Activated naive CD4-positive, alpha-beta T cell treated with anti-CD3 and anti-CD28 coated beads, Interleukin-2, amount 10 ng/mL, durations not matched to agents 7 days and 5 days (primary cell): ENCODE measurements around the gene ATOSB.

Experiments
- CTCF ChIA-PET: fragments of 350-600 bp; sonication (Branson Sonifier 250); formaldehyde crosslinking; loops from one replicate; lab custom pipeline; 2021; ENCODE audit warnings: antibody characterized with exemption; lab: Charles Lee
- DNase-seq: peaks from one replicate; pipeline ENCODE4 v3.0.0-alpha.2; 2020
- H3K27ac Mint-ChIP-seq: one replicate; pipeline ENCODE4 v1.8.0; 2021; ENCODE audit warnings: mild to moderate bottlenecking, moderate library complexity, mixed read lengths
- H3K27me3 Mint-ChIP-seq: one replicate; pipeline ENCODE4 v1.8.0; 2021; ENCODE audit warnings: mild to moderate bottlenecking, mixed read lengths
- H3K36me3 Mint-ChIP-seq: one replicate; pipeline ENCODE4 v1.8.0; 2021; ENCODE audit warnings: mixed read lengths
- H3K4me1 Mint-ChIP-seq: one replicate; pipeline ENCODE4 v1.8.0; 2021; ENCODE audit warnings: mixed read lengths
- H3K4me3 Mint-ChIP-seq: one replicate; pipeline ENCODE4 v1.8.0; 2021; ENCODE audit warnings: mild to moderate bottlenecking, moderate library complexity, mixed read lengths
- H3K9me3 Mint-ChIP-seq: one replicate; pipeline ENCODE4 v1.8.0; 2021; ENCODE audit warnings: mixed read lengths

ATOSB gene

GRCh38 chr9:35085078-35085477 lies 30.6 kb downstream of the ATOSB start:
- H3K36me3 Mint-ChIP-seq, result peaks cover 23% of the 10 kb centered on the region
- H3K9me3 Mint-ChIP-seq, result no peaks in the 10 kb centered on the region
- H3K27me3 Mint-ChIP-seq, result no peaks in the 10 kb centered on the region
- no peak for DNase-seq
- no peak overlapping the region for H3K4me3 Mint-ChIP-seq
- peaks cover 4% of the 10 kb centered on the region for H3K4me1 Mint-ChIP-seq
- no peak overlapping the region for H3K27ac Mint-ChIP-seq
- CTCF ChIA-PET, result no interaction called here

DNA sequence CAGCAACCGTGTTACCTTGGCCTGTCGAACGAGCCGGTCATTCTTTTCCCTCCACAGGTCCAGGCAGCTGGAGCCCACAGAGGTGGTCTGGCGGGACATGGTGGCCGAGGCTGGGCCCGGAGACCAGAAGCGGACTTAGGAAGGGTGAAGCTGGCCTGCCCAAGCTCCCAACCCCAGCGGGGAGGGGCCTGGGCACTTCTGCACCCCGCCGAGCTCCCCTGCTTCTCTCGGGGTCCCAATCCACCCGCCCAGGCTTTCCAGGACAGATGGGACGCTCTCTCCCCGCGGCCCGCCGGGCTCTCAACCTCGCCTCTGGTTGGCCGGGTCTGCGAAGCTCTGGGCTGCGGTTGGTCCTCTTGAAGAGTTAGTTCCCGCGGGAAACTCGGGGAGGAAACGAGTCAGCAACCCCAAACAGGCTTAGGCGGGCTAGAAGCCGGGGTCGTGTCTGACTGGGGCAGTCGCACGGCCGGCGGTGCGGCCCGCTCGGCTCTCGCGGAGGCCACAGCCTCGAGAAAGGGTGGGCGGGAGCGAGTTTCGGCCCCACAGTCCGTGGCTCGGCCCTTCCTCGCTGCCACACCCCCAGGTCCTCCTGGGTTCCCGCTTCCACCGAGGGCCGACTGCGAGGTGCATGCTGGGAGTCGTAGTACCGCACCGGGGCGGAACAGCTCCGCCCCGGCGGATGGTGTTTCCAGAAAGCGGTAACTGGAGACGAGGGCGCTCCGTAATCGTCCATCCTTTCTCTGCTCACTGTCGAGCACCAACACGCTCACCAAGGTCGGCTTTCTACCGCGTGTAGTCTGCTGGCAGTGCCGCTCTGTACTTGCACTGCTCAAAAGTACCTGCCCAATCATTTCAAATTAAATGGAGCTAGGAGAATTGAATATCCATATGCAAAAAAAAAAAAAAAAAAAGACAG lies 36.0 kb downstream of the ATOSB start, which contains the start of gene FANCG:
FANCG (minus strand) TSS at position 517 of the 916 bp plus-strand sequence; CDS start at position 99, 418 bp downstream.
- peak; percentile 90 for DNase-seq
- Mint-ChIP-seq H3K27ac (peak within 1 kb of the TSS; percentile 98), H3K4me3 (peak within 1 kb of the TSS; percentile 94), H3K4me1 (peaks cover 31% of the 10 kb centered on the region), H3K27me3 (no peaks in the 10 kb centered on the region), H3K9me3 (no peaks in the 10 kb centered on the region), H3K36me3 (peaks cover 24% of the 10 kb centered on the region)
- CTCF ChIA-PET, result interaction anchor here (0.7 to 6.0 kb wide), 6 partner anchors 7 to 35 kb away, joined by 3 to 34 read pairs (median 4); partner anchors contain the start of genes PIGO and VCP

- CTCF ChIA-PET, result interaction anchor here (1.2 to 6.0 kb wide), 2 partner anchors 10 to 17 kb away, joined by 3 to 34 read pairs; partner anchors contain the start of gene PIGO
These were observed 36.6 kb downstream of the ATOSB start for GRCh38 chr9:35079041-35079425.

GRCh38 chr9:35078066-35078465 lies 37.6 kb downstream of the ATOSB start:
- peaks cover 34% of the 10 kb centered on the region for H3K36me3 Mint-ChIP-seq
- peak overlapping the region; percentile 94 for H3K4me3 Mint-ChIP-seq
- no peaks in the 10 kb centered on the region for H3K27me3 Mint-ChIP-seq
- no peaks in the 10 kb centered on the region for H3K9me3 Mint-ChIP-seq
- H3K27ac Mint-ChIP-seq, result peak overlapping the region; percentile 65
- DNase-seq, result no peak
- CTCF ChIA-PET, result interaction anchor here (6.0 kb wide), 1 partner anchor 18 kb away, joined by 34 read pairs; the partner anchor contains the start of gene PIGO
- peaks cover 42% of the 10 kb centered on the region for H3K4me1 Mint-ChIP-seq

More at GRCh38 chr9:35079041-35079425, 36.6 kb downstream of the ATOSB start:
- peak overlapping the region; percentile 94 for H3K4me3 Mint-ChIP-seq
- H3K9me3 Mint-ChIP-seq, result no peaks in the 10 kb centered on the region
- no peaks in the 10 kb centered on the region for H3K27me3 Mint-ChIP-seq
- peaks cover 31% of the 10 kb centered on the region for H3K36me3 Mint-ChIP-seq
- H3K4me1 Mint-ChIP-seq, result peaks cover 37% of the 10 kb centered on the region
- peak overlapping the region; percentile 98 for H3K27ac Mint-ChIP-seq
- DNase-seq, result peak; percentile 34

DNA sequence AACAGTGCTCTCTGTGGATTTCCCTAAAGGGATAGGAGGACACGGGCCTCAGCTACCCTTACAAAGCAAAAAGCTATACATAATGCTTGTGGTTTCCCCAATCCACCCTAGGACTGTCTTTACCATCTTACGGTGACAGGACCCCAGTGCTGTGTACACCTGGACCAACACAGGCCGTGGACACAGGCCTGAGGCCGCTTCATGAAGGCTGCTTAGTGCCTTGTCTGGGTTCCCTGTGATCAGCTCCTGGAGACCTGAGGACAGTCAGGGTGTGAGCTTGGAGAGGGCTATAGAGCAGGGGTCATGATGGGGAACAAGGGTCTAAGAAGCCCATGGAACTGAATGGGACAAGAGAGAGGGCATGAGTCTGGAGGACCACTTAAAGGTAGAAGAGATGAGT lies 38.8 kb downstream of the ATOSB start:
- Mint-ChIP-seq H3K4me3 (no peak overlapping the region), H3K4me1 (peaks cover 48% of the 10 kb centered on the region)
- CTCF ChIA-PET, result interaction anchor here (6.0 kb wide), 1 partner anchor 19 kb away, joined by 34 read pairs; the partner anchor contains the start of gene PIGO

GRCh38 chr9:35075358-35075757 lies 40.3 kb downstream of the ATOSB start:
- no peaks in the 10 kb centered on the region for H3K9me3 Mint-ChIP-seq
- no peak for DNase-seq
- peaks cover 45% of the 10 kb centered on the region for H3K36me3 Mint-ChIP-seq
- no peaks in the 10 kb centered on the region for H3K27me3 Mint-ChIP-seq
- no peak overlapping the region for H3K4me3 Mint-ChIP-seq
- peaks cover 54% of the 10 kb centered on the region for H3K4me1 Mint-ChIP-seq
- peak overlapping the region; percentile 28 for H3K27ac Mint-ChIP-seq
- CTCF ChIA-PET, result interaction anchor here (6.0 kb wide), 1 partner anchor 21 kb away, joined by 34 read pairs; the partner anchor contains the start of gene PIGO

More for the DNA sequence above, 38.8 kb downstream of the ATOSB start:
- H3K36me3 Mint-ChIP-seq, result peaks cover 38% of the 10 kb centered on the region
- no peaks in the 10 kb centered on the region for H3K27me3 Mint-ChIP-seq
- H3K9me3 Mint-ChIP-seq, result no peaks in the 10 kb centered on the region
- H3K27ac Mint-ChIP-seq, result no peak overlapping the region
- DNase-seq, result no peak

GRCh38 chr9:35074791-35075190 lies 40.9 kb downstream of the ATOSB start:
- H3K36me3 Mint-ChIP-seq, result peaks cover 48% of the 10 kb centered on the region
- H3K27ac Mint-ChIP-seq, result peak overlapping the region; percentile 54
- CTCF ChIA-PET, result interaction anchor here (6.0 kb wide), 1 partner anchor 21 kb away, joined by 34 read pairs; the partner anchor contains the start of gene PIGO

DNA sequence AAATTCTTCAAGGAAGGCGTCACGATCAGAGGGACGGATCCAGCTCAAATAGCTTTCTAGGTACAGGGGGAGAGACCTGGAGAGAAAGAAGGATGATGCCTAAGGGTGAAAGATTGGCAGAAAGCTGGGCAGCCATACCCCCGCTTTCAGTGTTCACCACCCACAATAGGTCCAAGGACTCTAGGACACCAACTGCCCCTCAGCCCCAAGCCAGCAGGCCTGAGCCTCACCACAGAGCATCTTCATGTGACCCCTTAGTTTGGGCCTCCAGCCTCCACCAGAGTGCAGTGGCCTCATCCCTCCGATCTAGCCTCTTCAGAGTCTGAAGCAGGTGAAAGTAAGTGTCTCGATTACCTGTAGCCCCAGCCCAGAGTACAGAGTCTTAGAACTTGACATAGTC lies 41.5 kb downstream of the ATOSB start:
- Mint-ChIP-seq H3K4me1 (peaks cover 59% of the 10 kb centered on the region), H3K9me3 (no peaks in the 10 kb centered on the region), H3K4me3 (no peak overlapping the region), H3K27ac (peak overlapping the region; percentile 37), H3K36me3 (peaks cover 49% of the 10 kb centered on the region), H3K27me3 (no peaks in the 10 kb centered on the region)
- CTCF ChIA-PET, result no interaction called here
- no peak for DNase-seq

More at GRCh38 chr9:35074791-35075190, 40.9 kb downstream of the ATOSB start:
- peaks cover 54% of the 10 kb centered on the region for H3K4me1 Mint-ChIP-seq
- H3K27me3 Mint-ChIP-seq, result no peaks in the 10 kb centered on the region
- H3K9me3 Mint-ChIP-seq, result no peaks in the 10 kb centered on the region
- no peak overlapping the region for H3K4me3 Mint-ChIP-seq
- no peak for DNase-seq

- H3K4me1 Mint-ChIP-seq, result peaks cover 61% of the 10 kb centered on the region
- no peaks in the 10 kb centered on the region for H3K9me3 Mint-ChIP-seq
- DNase-seq, result no peak
- CTCF ChIA-PET, result no interaction called here
- H3K36me3 Mint-ChIP-seq, result peaks cover 54% of the 10 kb centered on the region
- H3K27ac Mint-ChIP-seq, result peak overlapping the region; percentile 97
- H3K27me3 Mint-ChIP-seq, result no peaks in the 10 kb centered on the region
- no peak overlapping the region for H3K4me3 Mint-ChIP-seq
These were observed 42.4 kb downstream of the ATOSB start for GRCh38 chr9:35073279-35073612.

DNA sequence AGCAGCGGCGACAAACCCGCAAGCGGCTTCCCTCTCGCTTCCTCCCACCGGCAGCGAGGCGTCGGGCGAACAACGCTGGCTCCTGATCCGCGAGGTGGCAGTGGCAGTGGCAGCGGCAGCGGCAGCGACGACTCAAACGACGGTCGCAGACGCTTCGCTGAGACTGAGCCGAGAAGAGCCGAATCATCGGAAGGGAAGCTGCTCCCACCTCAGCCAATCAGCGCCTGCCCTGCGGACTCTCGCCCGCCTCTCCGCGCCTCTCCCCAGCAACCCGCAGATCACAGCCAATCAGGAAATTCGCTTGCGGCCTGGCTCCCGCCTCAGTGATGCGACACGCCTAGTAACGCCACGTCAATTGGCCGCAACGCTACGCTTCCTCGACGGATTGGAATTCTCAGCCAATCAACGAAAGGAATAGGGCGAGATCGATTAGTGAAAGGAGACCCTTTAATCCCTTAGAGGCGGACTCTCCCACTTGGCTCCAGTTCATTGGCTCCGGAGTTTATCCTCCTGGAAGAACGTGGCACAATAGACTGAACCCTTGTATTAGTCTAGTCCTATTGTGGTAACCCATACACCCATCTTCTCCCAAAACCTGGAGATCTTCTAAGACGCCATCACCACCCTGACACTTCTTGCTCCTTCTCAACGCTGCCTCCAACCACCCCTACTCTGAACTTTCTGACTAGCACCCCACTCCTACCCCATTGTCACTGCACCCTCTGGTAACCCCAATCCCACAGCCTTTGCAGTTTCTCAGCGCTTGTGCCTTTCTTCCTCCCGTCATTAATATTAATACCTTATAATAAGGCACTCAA lies 43.0 kb downstream of the ATOSB start, which contains the start of gene VCP:
VCP (minus strand) TSS at position 165 of the 818 bp plus-strand sequence. CDS start 272 bp downstream, outside the sequence.
- Mint-ChIP-seq H3K36me3 (peaks cover 58% of the 10 kb centered on the region), H3K27ac (peak within 1 kb of the TSS; percentile 97), H3K27me3 (no peaks in the 10 kb centered on the region), H3K9me3 (no peaks in the 10 kb centered on the region), H3K4me1 (peaks cover 61% of the 10 kb centered on the region), H3K4me3 (peak within 1 kb of the TSS; percentile 90)
- peak; percentile 99 for DNase-seq
- CTCF ChIA-PET, result interaction anchor here (0.9 to 2.3 kb wide), 6 partner anchors 8 to 186 kb away, joined by 3 to 7 read pairs (median 4); partner anchors contain the start of gene PIGO

GRCh38 chr9:35071814-35072460 lies 43.7 kb downstream of the ATOSB start:
- DNase-seq, result peak; percentile 79
- Mint-ChIP-seq H3K4me1 (peaks cover 58% of the 10 kb centered on the region), H3K27me3 (no peaks in the 10 kb centered on the region), H3K4me3 (peak overlapping the region; percentile 90), H3K36me3 (peaks cover 58% of the 10 kb centered on the region), H3K27ac (peak overlapping the region; percentile 97), H3K9me3 (no peaks in the 10 kb centered on the region)
- CTCF ChIA-PET, result interaction anchor here (0.6 to 2.3 kb wide), 9 partner anchors 9 to 406 kb away, joined by 3 to 7 read pairs (median 4); partner anchors contain the start of gene PIGO

DNA sequence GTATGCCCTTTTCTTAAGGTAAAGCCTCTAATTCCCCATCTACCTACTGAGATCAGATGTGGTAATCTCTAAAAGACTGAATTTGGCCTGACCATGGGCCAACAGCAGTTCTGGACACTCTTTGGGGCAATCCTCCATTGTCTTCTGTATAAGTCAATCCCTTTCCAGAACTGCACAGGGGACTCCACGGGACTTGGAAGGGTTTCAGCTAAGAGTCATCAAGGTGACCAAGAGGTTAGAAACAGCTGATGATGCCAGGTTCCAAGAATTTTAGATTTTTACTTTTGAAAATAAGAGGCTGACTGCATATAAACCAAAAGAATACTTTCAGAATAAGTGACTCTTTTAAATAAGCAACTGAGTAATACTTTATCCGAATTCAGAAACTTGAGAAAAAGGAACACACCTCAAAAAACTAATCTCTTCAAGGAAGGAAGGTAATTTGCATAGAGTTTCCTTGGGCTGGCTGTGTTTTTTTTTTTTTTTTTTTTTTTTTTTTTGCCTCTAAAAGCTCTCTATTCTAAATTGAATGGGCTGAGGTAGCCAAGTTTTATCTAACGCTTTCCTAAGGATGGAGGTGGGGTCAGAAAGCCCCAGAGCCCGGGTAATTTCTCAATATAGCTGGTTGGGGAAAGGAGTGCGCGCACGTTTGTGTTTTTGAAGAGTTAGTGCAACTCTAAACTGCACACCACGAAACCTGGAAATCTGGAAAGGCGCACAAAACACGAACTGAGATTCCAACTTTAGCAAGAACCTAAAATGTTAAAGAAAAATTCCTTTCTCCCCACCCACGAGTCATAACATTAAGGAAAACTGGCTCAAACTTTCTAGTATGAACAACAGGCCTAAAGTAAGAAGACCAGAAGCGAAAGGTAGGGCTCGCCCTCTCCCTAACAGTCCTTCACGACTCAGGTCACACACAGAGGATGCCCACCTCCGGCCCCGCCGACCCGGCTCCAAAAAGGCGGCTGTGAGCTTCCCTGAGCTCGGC lies 44.5 kb downstream of the ATOSB start:
- H3K4me1 Mint-ChIP-seq, result peaks cover 56% of the 10 kb centered on the region
- no peaks in the 10 kb centered on the region for H3K9me3 Mint-ChIP-seq
- H3K27me3 Mint-ChIP-seq, result no peaks in the 10 kb centered on the region
- peak overlapping the region; percentile 97 for H3K27ac Mint-ChIP-seq
- CTCF ChIA-PET, result interaction anchor here (0.6 to 2.3 kb wide), 10 partner anchors 9 to 407 kb away, joined by 3 to 7 read pairs (median 4); partner anchors contain the start of gene PIGO
- peaks cover 62% of the 10 kb centered on the region for H3K36me3 Mint-ChIP-seq
- DNase-seq, result no peak
- peak overlapping the region; percentile 90 for H3K4me3 Mint-ChIP-seq
